HG03280 (cell line): ENCODE results near the gene RFPL2.
"Not testable (repeated sequence)": the region's sequence is repeated elsewhere in the genome, so short reads cannot be mapped to it uniquely, and the experiment has no call there.

Source experiments
- ATAC-seq: cut with Tn5 transposase; IDR thresholded peaks from one replicate; pipeline ENCODE4 v1.9.1; 2021; ENCODE audit warnings: mild to moderate bottlenecking, moderate library complexity; ENCODE audit not compliant: unreplicated experiment

The RFPL2 gene

GRCh38 chr22:32175683-32176644 lies 28.9 kb downstream of the RFPL2 start:
- ATAC-seq = no peak

- no peak for ATAC-seq
Observed at GRCh38 chr22:32175115-32175514, 29.8 kb downstream of the RFPL2 start.

- ATAC-seq = no peak
Observed at GRCh38 chr22:32165681-32166080, 39.2 kb downstream of the RFPL2 start.

DNA sequence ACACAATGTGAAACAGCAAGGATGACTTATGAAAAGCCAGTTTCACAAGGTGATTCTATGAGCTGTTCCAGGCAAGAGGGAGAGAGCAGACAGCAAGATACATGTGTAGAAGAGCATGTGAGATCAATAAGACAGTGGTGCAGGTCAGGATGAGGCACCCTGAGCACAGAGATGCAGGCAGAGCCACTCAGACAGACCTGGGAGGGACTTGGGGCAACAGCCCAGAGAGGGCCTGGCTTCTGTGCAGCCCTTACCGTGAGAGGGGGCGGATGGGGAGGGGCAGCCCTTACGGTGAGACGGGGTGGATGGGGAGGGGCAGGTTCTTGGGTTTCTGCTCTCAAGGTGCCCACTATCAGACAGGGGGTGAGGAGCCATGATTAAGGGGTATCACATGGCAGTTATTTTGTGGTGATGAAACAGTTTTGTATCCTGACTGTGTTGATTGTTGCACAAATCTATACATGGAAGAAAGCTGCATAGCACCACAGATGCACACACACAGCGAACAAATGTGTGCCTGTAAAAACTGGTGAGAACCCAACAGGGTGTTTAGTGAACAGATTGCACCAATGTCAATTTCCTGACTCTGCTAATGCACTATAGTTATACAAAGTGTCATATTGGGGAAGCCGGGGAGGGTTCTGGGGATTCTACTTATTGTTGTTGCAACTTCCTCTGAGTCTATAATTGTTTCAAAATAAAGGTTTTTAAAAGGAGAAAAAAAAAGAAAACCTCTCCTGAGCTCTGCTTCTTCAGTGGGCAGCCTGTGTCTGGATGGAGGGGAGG lies 40.6 kb downstream of the RFPL2 start:
- no peak for ATAC-seq

DNA sequence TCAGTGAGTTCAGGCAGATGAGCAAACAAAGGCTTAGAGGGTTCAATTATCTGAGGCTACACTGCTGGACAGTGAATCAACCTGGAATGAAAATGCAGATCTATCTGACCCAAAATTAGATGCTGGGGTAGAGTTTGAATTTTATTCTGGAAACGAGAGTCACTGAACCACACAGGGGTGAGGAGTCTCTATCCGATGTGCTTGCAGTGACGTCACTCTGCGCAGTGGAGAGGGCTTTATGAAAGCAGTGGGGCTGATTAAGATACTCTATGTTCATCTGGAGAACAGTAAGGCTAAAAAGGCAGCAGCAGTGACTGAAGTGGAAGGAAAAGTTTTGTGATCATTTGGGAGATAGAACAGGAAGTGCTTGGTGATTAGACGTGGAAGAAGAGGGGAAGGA lies 44.5 kb downstream of the RFPL2 start:
- not testable (repeated sequence) for ATAC-seq

DNA sequence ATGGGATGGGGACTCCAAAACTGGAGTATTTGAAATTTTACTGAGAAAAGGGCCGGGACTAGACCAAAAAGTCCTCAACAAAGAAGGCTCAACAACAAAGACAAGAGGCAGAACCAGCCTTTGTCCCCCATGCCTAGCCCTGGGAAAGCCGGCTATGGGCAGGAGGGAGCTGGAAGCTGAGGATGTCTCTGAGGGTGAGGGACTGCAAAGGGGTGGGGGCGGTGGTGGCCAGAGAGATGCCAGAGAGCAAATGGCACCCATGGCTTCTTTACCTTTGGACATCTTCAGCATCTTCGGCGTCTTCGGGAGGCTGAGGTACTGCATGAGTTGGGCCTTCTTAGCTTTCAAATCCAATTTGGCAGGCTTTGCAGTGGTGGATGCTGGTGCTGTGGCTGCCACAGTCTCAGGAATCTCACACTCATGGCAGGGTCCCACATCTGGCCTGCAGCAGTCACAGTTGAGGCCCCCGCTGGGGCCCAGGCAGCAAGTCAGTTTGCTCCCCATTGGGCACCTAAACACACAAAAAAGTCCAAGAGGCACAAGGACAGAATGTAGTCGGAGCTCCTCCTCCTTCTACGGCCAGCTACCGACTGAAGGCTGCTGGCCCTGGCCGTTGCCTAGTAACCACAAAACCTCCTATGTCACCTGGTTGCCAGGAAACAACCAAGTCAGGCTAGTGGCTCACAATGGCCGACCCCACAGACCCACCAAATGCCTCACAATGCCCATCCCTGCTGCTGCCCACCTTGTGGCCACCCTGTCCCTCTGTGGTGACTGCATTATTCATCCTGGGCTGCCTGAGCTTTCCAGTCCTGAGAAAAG lies 46.0 kb downstream of the RFPL2 start, which contains the start of gene C22orf42:
TSS of gene C22orf42 (minus strand) at position 592 of the 822 bp plus-strand sequence. CDS start at position 504, 88 bp downstream.
- no peak for ATAC-seq

- not testable (repeated sequence) for ATAC-seq
Observed at GRCh38 chr22:32157632-32158031, 47.2 kb downstream of the RFPL2 start.

DNA sequence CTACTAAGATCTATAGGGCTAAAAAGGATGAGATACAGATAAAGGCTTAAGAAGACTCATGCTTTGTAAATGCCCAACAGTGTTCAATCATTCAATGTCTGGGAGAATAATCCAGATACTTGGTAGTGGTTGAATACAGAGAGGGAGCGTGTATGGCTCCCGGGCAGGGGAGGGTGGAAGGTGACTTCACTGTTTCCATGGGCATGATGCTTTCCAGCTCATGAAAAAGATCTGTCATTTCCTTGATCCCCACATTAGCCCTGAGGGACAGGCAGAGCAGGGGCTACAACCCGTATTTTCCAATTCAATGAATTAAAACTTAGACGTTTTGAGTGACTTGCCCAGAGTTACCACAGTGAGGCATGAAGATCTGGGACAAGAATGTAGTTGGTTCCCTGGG lies 50.1 kb downstream of the RFPL2 start:
- ATAC-seq = not testable (repeated sequence)

- ATAC-seq = not testable (repeated sequence)
Observed at GRCh38 chr22:32151641-32152040, 53.2 kb downstream of the RFPL2 start.

- not testable (repeated sequence) for ATAC-seq
Observed at GRCh38 chr22:32150647-32151046, 54.2 kb downstream of the RFPL2 start.

DNA sequence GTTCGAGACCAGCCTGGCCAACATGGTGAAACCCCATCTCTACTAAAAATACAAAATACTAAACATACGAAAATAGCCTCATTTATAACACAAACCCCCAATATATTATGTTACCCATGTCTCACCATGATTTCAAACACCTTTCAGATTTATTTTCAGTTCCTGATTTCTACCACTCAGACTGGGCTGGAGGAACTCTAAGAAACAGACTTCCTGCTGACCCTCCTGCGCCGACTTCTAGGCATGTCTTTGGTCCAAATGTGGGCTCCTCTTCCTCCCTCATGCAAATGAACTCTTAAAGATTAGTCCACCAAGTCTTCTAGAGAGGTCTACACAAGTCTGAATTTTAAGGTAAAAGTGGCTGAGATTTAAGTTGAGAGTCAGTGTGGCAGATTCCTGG lies 56.5 kb downstream of the RFPL2 start:
- not testable (repeated sequence) for ATAC-seq

- ATAC-seq = not testable (repeated sequence)
Observed at GRCh38 chr22:32147128-32147527, 57.7 kb downstream of the RFPL2 start.

DNA sequence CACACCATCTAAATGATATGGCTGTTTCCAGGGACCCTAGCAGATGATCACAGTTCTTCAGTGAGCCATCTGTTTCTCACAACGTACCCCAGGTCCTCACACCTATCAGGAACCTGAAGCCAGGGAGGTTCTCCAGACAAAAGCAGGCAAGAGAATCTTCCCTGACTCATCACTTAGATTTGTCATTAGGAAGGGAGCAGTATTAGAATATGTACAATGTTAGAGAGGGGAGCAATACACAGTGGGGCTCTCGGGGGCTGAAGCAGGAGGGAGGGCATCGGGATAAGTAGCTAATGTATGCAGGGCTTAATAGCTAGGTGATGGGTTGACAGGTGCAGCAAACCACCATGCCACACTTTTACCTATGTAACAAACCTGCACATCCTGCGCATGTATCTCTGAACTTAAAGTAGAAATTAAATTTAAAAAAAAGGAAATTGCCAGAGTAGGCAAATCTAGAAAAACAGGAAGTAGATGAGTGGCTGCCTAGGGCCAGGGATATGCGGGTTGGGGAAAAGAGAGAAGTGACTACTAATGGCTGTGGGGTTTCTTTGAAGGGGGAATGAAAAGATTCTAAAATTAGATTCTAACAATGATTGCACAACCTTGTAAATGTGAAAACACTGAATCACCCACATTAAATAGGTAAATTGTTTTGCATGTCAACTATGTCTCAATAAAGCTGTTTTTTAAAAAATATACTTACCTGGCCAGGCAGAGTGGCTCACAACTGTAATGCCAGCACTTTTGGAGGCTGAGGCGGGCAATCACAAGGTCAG lies 60.2 kb downstream of the RFPL2 start:
- no peak for ATAC-seq

GRCh38 chr22:32142600-32142999 lies 62.3 kb downstream of the RFPL2 start:
- no peak for ATAC-seq

DNA sequence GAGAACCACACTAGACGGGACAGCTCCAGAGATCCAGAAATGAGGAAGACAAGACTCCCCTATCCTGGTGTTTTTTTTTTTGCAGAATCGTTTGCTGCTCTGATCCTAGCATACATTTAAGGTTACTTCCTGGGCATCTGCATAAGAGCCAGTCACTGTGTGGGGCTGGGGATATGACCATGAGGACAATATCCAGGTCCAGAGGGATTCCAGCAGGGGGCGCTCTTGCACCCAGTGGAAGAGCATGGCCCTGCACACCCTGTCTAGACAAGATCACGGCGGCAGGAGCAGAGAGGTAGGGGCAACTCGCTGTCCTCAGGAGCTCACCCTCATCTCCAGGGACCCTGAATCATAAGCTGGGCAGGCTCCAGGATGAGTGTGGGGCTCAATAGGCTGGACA lies 64.2 kb downstream of the RFPL2 start:
- ATAC-seq = not testable (repeated sequence)
